ENCODE results near the gene NPVF.
A peak's percentile ranks its signal among the peaks of the same experiment; 100 is the strongest.

The NPVF gene

DNA sequence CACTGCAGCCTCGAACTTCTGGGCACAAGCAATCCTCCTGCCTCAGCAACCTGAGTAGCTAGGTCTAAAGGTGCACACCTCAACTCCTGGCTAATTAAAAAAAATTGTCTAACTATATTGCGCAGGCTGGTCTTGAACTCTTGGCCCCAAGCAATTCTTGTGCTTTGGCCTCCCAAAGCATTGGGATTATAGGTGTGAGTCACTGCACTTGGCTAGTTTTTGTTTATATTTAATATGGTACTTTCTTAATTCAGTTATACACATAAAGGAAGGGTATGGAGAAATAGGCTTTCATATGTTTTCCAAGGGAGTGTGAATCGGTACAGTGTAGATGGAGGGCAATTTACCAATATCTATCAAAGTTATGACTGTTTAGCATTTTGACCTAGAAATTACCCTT is 20.4 kb downstream of the NPVF start:
- Histone ChIP-seq H3K4me1 (no peaks in the 10 kb centered on the region; the same call in 1 of the 2 replicates), H3K27ac (no peak overlapping the region), H3K9ac (no peak overlapping the region), H3K9me3 (peaks cover 7% of the 10 kb centered on the region), H3K4me3 (no peak overlapping the region), H3K36me3 (no peaks in the 10 kb centered on the region), H3K27me3 (no peaks in the 10 kb centered on the region), H4K20me1 (no peaks in the 10 kb centered on the region), H3K4me2 (no peak overlapping the region)
- no peak for TF ChIP-seq Cebpa-rat (IDR thresholded peaks at IDR 0.05)

DNA sequence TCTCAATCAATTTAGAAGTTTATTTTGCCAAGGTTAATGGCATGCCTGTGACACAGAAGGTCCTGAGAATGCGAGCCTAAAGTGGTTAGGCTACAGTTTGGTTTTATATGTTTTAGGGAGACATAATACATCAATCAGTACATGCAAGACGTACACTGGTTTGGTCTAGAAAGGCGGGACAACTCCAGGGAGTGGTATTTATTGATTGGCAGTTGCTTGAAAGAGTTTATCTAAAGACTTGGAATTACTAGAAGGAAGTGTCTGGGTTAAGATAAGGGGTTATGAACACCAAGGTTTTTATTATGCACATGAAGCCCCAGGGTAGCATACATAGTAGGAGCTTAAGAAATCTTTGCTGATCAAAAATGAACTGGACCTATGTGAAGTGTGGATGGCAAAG is 21.5 kb downstream of the NPVF start:
- Histone ChIP-seq H3K9me3 (peaks cover 7% of the 10 kb centered on the region), H3K4me3 (no peak overlapping the region), H4K20me1 (no peaks in the 10 kb centered on the region), H3K27ac (no peak overlapping the region), H3K4me1 (no peaks in the 10 kb centered on the region; the same call in 1 of the 2 replicates), H3K4me2 (no peak overlapping the region), H3K9ac (no peak overlapping the region), H3K36me3 (no peaks in the 10 kb centered on the region), H3K27me3 (no peaks in the 10 kb centered on the region)
- no peak for TF ChIP-seq Cebpa-rat (IDR thresholded peaks at IDR 0.05)

DNA sequence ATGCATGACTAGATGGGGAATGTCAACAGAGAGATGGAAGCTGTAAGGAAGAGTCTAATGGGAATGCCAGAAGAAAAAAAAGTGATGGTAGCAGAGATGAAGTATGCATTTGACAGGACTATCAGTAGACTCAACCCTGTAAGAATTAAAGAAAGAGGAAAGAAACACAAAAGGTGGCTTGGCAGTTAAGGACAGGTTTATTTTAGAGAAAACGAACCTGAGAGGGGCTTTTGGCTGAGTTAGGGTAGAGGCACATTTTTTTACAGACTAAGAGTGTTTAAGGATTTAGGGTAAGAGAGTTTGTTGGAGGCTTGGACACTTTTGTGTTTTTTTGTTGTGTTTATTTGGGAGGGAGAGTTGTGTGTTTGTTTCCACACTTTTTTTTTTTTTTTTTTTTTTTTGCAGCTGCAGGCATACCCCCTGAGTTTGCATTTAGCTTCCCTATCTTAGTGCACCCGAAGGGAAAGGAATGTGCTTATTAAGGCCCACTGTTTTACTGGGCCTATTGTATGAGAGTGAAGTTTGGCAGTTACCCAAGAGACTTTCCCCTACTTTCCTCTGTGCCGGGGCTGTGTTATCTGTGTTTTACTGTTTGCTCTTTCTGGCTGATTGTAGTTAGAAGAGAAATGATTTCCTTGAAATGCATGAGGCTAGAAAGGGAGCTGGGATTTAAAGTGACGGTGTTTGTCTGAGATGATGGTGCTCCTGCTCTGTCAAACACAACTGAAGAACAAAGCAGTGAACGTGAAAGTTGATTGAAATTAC is 32.0 kb downstream of the NPVF start:
- Histone ChIP-seq H4K20me1 (no peaks in the 10 kb centered on the region), H3K4me1 (no peaks in the 10 kb centered on the region), H3K9ac (no peak overlapping the region), H3K27me3 (no peaks in the 10 kb centered on the region), H3K9me3 (peaks cover 10% of the 10 kb centered on the region), H3K36me3 (no peaks in the 10 kb centered on the region), H3K4me2 (no peak overlapping the region), H3K4me3 (no peak overlapping the region), H3K27ac (no peak overlapping the region)
- TF ChIP-seq Cebpa-rat (IDR thresholded peaks at IDR 0.05), result no peak

DNA sequence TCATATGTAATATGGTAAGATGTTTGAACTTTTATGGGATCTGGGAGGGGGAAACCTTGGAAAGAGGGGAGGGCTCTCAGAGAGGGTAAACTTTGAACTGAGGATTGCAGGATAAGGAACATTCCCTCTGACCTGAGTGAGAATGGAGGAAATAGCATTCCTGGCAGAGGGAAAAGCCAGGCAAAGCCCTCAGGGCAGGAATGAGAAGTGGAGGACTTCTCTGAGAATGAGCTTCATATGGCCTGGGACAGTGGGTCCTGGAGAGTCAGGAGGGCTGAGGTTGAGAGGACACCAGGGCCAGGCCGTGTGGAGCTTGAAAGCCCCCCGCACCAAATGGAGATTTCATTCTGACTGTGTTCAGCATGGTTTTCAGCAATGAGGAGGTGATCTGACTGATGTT is 34.2 kb downstream of the NPVF start:
- Histone ChIP-seq H4K20me1 (no peaks in the 10 kb centered on the region), H3K4me3 (no peak overlapping the region), H3K9ac (no peak overlapping the region), H3K4me2 (no peak overlapping the region), H3K9me3 (peaks cover 10% of the 10 kb centered on the region), H3K4me1 (no peaks in the 10 kb centered on the region), H3K27ac (no peak overlapping the region), H3K27me3 (no peaks in the 10 kb centered on the region), H3K36me3 (no peaks in the 10 kb centered on the region)
- no peak for TF ChIP-seq Cebpa-rat (IDR thresholded peaks at IDR 0.05)

DNA sequence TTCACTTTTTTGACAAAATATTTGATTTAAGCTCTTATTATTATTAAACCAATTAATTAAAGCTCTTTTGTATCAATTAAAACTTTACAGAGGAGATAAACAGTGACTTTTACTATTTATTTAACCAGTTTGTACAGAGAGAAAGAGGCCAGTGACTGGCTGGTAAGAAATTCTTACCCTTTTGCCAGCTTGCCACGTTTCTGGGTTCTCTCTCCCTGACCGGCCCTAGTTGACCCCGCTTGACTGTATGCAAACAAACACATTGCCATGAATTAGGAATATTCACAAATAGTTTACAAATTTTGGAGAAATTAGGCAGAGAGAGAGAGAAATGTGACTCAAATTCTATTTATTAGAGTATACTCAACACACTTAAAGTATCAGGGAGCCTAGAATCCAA is 36.2 kb downstream of the NPVF start:
- H3K9ac ChIP-seq, result no peak overlapping the region
- H3K4me3 ChIP-seq, result no peak overlapping the region
- TF ChIP-seq Cebpa-rat (IDR thresholded peaks at IDR 0.05), result no peak
- H4K20me1 ChIP-seq, result no peaks in the 10 kb centered on the region
- H3K4me2 ChIP-seq, result no peak overlapping the region
- peaks cover 10% of the 10 kb centered on the region for H3K9me3 ChIP-seq
- no peak overlapping the region for H3K27ac ChIP-seq
- no peaks in the 10 kb centered on the region for H3K27me3 ChIP-seq
- H3K4me1 ChIP-seq, result no peaks in the 10 kb centered on the region
- H3K36me3 ChIP-seq, result no peaks in the 10 kb centered on the region

DNA sequence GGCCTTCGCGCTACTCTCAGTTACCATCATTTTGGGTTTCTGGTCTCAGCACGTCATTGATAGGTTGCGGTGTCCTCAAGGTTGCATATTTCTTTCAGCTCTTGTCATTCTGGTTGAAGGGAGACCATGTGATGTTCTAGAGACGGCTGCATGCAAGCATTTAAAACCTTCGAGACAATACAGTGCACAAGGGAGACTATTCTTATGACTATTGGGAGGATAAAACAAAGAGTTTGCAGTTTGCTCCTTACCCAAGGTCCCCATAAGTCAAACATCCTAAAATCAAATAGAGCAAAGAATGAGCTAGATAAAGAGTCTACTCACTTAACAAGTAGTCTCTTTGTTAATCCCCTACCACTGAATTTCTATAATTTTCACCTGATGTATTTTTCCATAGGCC is 39.1 kb downstream of the NPVF start:
- Histone ChIP-seq H4K20me1 (no peaks in the 10 kb centered on the region), H3K4me1 (peaks cover 14% of the 10 kb centered on the region), H3K27me3 (no peaks in the 10 kb centered on the region), H3K36me3 (no peaks in the 10 kb centered on the region), H3K9ac (no peak overlapping the region), H3K9me3 (no peaks in the 10 kb centered on the region), H3K4me3 (no peak overlapping the region), H3K4me2 (no peak overlapping the region), H3K27ac (no peak overlapping the region)
- no peak for TF ChIP-seq Cebpa-rat (IDR thresholded peaks at IDR 0.05)

DNA sequence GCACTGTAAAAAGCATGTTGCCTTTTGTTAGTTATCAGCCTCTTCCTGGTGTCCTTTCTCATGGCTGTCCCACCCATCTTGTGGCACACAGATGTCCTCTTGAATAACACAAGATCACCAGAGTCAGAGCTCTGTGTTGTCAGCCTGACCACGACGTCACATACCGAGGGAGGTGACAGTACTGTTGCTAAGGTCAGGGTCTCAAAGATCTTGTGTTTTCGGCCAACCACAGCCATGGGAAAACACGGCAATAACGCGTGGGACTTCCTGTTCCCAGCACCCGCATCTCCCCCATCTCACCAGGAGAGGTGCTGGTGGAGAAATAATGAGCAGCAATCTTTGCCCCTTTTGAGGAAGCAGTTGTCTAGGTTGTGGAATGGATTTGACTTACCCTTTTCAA is 40.4 kb downstream of the NPVF start:
- Histone ChIP-seq H3K4me3 (no peak overlapping the region), H3K36me3 (no peaks in the 10 kb centered on the region), H3K9ac (no peak overlapping the region), H3K27ac (no peak overlapping the region), H3K27me3 (no peaks in the 10 kb centered on the region), H4K20me1 (no peaks in the 10 kb centered on the region), H3K9me3 (no peaks in the 10 kb centered on the region), H3K4me2 (no peak overlapping the region), H3K4me1 (peaks cover 17% of the 10 kb centered on the region)
- TF ChIP-seq Cebpa-rat (IDR thresholded peaks at IDR 0.05), result no peak

DNA sequence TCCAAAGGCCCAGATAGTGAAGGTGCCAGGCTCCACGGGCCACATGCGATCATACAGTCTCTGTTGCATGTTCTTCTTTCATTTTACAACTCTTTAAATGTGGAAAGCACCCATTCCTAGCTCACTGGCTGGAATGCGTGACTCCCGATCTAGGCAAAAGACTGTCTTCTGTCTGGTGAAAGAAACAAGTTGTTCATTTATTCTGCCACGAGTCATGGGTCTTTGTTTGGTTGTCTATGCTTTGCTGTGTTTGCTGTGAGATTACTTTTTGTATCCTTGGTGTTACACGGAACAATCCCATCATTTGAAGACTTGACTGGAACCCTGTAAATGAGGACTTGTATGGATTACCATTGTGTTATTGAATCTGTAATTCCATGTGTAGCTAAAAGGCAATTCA is 41.9 kb downstream of the NPVF start:
- no peak for TF ChIP-seq Cebpa-rat (IDR thresholded peaks at IDR 0.05)
- Histone ChIP-seq H3K4me2 (no peak overlapping the region), H3K9ac (no peak overlapping the region), H3K9me3 (no peaks in the 10 kb centered on the region), H3K27me3 (no peaks in the 10 kb centered on the region), H4K20me1 (no peaks in the 10 kb centered on the region), H3K36me3 (no peaks in the 10 kb centered on the region), H3K27ac (no peak overlapping the region), H3K4me1 (peaks cover 17% of the 10 kb centered on the region), H3K4me3 (no peak overlapping the region)

DNA sequence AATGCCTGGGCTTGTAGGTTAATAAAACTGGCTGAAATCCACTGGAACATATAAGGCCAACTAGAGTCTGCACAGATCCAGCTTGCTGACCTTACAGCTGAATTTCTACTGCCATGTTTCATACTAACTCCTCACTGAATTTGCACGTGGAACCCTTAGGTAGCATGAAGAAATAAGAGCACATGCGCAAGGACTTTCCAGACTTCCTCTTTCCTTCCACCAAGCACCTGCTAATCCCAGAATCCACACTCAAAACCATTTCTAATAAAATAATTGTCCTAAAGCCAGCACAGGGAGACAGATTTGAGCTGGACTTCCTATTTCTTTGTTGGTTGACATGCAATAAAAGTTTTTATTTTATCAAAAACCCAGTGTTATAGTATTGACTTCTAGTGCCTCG is 46.8 kb downstream of the NPVF start:
- Histone ChIP-seq H3K4me2 (no peak overlapping the region), H3K27ac (no peak overlapping the region), H3K36me3 (no peaks in the 10 kb centered on the region), H3K9ac (no peak overlapping the region), H4K20me1 (no peaks in the 10 kb centered on the region), H3K27me3 (no peaks in the 10 kb centered on the region), H3K4me1 (peaks cover 30% of the 10 kb centered on the region), H3K9me3 (no peaks in the 10 kb centered on the region), H3K4me3 (no peak overlapping the region)
- no peak for TF ChIP-seq Cebpa-rat (IDR thresholded peaks at IDR 0.05)

DNA sequence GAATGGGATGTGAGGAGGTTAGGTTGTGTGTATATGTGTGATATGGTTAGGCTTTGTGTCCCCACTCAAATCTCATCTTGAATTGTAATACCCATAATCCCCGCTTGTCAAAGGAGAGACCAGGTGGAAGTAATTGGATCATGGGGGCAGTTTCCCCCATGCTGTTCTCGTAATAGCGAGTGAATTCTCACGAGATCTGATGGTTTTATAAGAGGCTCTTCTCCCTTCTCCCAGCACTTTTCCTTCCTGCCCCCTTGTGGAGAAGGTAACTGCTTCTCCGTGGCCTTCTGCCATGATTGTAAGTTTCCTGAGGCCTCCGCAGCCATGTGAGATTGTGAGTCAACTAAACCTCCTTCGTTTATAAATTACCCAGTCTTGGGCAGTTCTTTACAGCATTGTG is 47.3 kb downstream of the NPVF start:
- TF ChIP-seq Cebpa-rat (IDR thresholded peaks at IDR 0.05), result no peak
- H3K4me2 ChIP-seq, result peak overlapping the region; percentile 75
- H3K27me3 ChIP-seq, result no peaks in the 10 kb centered on the region
- H3K9me3 ChIP-seq, result no peaks in the 10 kb centered on the region
- no peaks in the 10 kb centered on the region for H3K36me3 ChIP-seq
- H3K27ac ChIP-seq, result no peak overlapping the region
- no peaks in the 10 kb centered on the region for H4K20me1 ChIP-seq
- peak overlapping the region; percentile 72 for H3K4me3 ChIP-seq
- peaks cover 30% of the 10 kb centered on the region for H3K4me1 ChIP-seq
- no peak overlapping the region for H3K9ac ChIP-seq

DNA sequence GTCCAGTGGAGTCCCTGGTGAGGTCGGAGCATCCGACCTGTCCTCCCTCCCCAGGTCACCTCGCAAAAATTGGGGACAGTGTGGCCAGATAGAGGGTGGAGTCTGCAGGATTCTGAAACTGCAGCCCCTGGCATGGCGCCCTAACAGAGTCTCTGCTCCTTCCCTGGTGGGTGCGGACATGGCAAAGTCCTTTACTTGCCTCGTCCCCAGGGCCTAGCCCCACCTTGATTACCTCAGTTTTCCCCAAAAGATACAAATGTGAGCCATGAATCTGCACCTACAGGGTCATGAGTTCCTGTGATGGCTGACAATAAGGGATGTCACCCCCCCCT is 47.7 kb downstream of the NPVF start:
- Histone ChIP-seq H4K20me1 (no peaks in the 10 kb centered on the region), H3K27me3 (no peaks in the 10 kb centered on the region), H3K4me3 (peak overlapping the region; percentile 72), H3K27ac (peak overlapping the region; percentile 60; the same call in 1 of the 2 replicates), H3K36me3 (no peaks in the 10 kb centered on the region), H3K4me2 (peak overlapping the region; percentile 75), H3K9me3 (no peaks in the 10 kb centered on the region), H3K9ac (peak overlapping the region; percentile 68), H3K4me1 (peaks cover 30% of the 10 kb centered on the region)
- TF ChIP-seq Cebpa-rat (IDR thresholded peaks at IDR 0.05), result no peak
